Panc1 (cell line): ENCODE data around the gene ENTPD6. TPM values are rescaled to one million over a fixed set of nuclear protein-coding genes. Genes with fewer than 3 reads are reported as not detected.

Experiments used
- ATAC-seq: fragments of 200-7000 bp; cut with Tn5 transposase; 2 replicates; pipeline ENCODE4 v1.9.1; 2020; ENCODE audit warnings: mild to moderate bottlenecking, moderate library complexity
- BruUV-seq: library from RNA; stranded (reverse); fragments of 400-500 nt; replicated peaks from 2 replicates; lab custom pipeline; 2021; lab: Mats Ljungman, UMichigan
- CTCF ChIA-PET: fragments of 300-600 bp; sonication (Branson Sonifier 250); formaldehyde crosslinking; loops from one replicate; lab custom pipeline; 2022; ENCODE audit warnings: antibody characterized with exemption; lab: Charles Lee
- POLR2A ChIA-PET: fragments of 300-600 bp; sonication (Branson Sonifier 250); formaldehyde crosslinking; loops from one replicate; lab custom pipeline; 2022; ENCODE audit warnings: antibody characterized with exemption; lab: Charles Lee
- DNase-seq: peaks from one replicate; pipeline ENCODE4 v3.0.0-alpha.2; 2010; ENCODE audit warnings: low read depth, low spot score
- H3K27ac ChIP-seq: 2 replicates; pipeline ENCODE4 v1.5.1; 2011; ENCODE audit warnings: mild to moderate bottlenecking, low read length, inconsistent platforms
- H3K27me3 ChIP-seq: fragments of 200-500 bp; sonication (Bioruptor generic); 2 replicates; pipeline ENCODE4 v1.6.0; 2014; ENCODE audit warnings: low read length, inconsistent platforms; ENCODE audit not compliant: control insufficient read depth, insufficient read depth
- H3K36me3 ChIP-seq: fragments of 200-500 bp; sonication (Bioruptor generic); 2 replicates; pipeline ENCODE4 v1.5.1; 2014; ENCODE audit warnings: inconsistent platforms, mild to moderate bottlenecking, low read length, moderate library complexity; ENCODE audit not compliant: control insufficient read depth, insufficient read depth
- H3K4me1 ChIP-seq: 2 replicates; pipeline ENCODE4 v1.5.1; 2011; ENCODE audit warnings: inconsistent platforms, mild to moderate bottlenecking, low read length, moderate library complexity; ENCODE audit not compliant: control insufficient read depth, insufficient read depth
- H3K4me3 ChIP-seq, 2 experiments: 2 replicates each; pipeline ENCODE4 v1.5.1; 2011 to 2012; ENCODE audit warnings: low read depth in 2 of 2, low read length in 2 of 2, mild to moderate bottlenecking in 2 of 2, inconsistent platforms in 1 of 2, moderate library complexity in 1 of 2
- H3K9me3 ChIP-seq: fragments of 200-500 bp; sonication (Bioruptor generic); 2 replicates; pipeline ENCODE4 v1.5.1; 2014; ENCODE audit warnings: low read depth, mild to moderate bottlenecking, inconsistent platforms, low read length, moderate library complexity; ENCODE audit not compliant: control insufficient read depth, insufficient read depth
- POLR2AphosphoS5 ChIP-seq: IDR thresholded peaks from 2 replicates; pipeline ENCODE4 v1.6.1; 2012; ENCODE audit warnings: mild to moderate bottlenecking, low read depth, low read length, moderate library complexity
- SIN3A ChIP-seq: IDR thresholded peaks from 2 replicates; pipeline ENCODE4 v1.6.1; 2012; ENCODE audit warnings: low read depth, mild to moderate bottlenecking, low read length, moderate library complexity, borderline replicate concordance; ENCODE audit not compliant: insufficient read depth
- TCF7L2 ChIP-seq: IDR thresholded peaks from 2 replicates; pipeline ENCODE4 v1.6.1; 2011; ENCODE audit warnings: mild to moderate bottlenecking, low read depth, low read length, inconsistent platforms
- in situ Hi-C: cut with HindIII; loops from 2 replicates; pipeline ENCODE4 v1.10.0; 2016; ENCODE audit warnings: low sequenced_read_pairs, low pct_unique_long_range_greater_than_20kb
- intact Hi-C: fragments of 100-400 bp; cut with micrococcal nuclease; formaldehyde crosslinking; loops from one replicate; pipeline ENCODE4 v1.10.0; 2022; ENCODE audit not compliant: unreplicated experiment
- total RNA-seq: library from RNA; stranded (reverse); gene quantifications from one replicate; pipeline ENCODE4 v1.2.1, GENCODE V29; 2021; ENCODE audit not compliant: unreplicated experiment
- TF ChIP-seq, protein P1 (sequence below), 2 experiments: IDR thresholded peaks; 2 replicates each; pipeline ENCODE4 v1.6.1; 2011 to 2012; ENCODE audit warnings: low read depth in 2 of 2, control low read depth in 1 of 2, low read length in 1 of 2, mild to moderate bottlenecking in 1 of 2, moderate library complexity in 1 of 2; ENCODE audit not compliant: insufficient read depth in 1 of 2
- TF ChIP-seq, protein P2 (sequence below): fragments of 450-650 bp; IDR thresholded peaks from 2 replicates; pipeline ENCODE4 v1.5.1; 2017; ENCODE audit warnings: mild to moderate bottlenecking

Gene ENTPD6
- total RNA-seq, 1 experiment from 2014 or later, result 108 TPM

DNA sequence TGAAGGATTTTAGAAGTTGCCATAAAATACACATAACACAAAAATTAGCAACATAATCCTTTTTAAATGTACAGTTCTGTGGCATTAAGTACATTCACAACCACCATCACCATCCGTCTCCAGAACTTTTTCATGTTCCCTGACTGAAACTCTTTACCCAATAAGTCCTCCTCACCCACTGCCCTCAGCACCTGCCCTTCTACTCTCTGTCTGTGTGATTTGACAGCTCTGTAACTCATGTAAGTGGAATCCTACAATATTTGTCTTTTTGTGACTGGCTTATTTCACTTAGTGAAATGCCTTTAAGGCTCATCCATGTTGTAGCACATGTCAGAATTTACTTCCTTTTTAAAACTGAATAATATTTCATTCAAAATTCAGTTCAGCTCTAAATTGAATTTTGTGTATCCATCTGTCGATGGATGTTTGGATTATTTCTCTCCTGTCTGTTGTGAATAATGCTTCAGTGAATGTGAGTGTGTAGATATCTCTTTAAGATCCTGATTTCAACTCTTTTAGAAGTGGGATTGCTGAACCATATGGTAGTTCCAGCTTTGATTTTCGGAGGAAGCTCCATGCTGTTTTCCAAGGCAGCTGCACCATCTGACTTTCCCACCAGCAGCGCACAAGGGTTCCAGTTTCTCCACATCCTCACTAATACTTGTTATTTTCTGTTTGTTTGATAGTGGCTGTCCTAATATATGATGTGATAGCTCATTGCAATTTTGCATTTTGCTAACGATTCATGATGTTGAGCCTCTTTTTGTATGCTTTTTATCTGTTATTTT lies 4.2 kb downstream of the ENTPD6 start:
- no peak for DNase-seq
- no peak overlapping the region; the same call in 1 of the 2 replicates for H3K27ac ChIP-seq
- no peaks in the 10 kb centered on the region for H3K27me3 ChIP-seq
- peaks cover 33% of the 10 kb centered on the region for H3K4me1 ChIP-seq
- TF ChIP-seq POLR2AphosphoS5, result no peak
- no peak for TF ChIP-seq TCF7L2
- no peak for TF ChIP-seq SIN3A
- TF ChIP-seq, protein P1, sequence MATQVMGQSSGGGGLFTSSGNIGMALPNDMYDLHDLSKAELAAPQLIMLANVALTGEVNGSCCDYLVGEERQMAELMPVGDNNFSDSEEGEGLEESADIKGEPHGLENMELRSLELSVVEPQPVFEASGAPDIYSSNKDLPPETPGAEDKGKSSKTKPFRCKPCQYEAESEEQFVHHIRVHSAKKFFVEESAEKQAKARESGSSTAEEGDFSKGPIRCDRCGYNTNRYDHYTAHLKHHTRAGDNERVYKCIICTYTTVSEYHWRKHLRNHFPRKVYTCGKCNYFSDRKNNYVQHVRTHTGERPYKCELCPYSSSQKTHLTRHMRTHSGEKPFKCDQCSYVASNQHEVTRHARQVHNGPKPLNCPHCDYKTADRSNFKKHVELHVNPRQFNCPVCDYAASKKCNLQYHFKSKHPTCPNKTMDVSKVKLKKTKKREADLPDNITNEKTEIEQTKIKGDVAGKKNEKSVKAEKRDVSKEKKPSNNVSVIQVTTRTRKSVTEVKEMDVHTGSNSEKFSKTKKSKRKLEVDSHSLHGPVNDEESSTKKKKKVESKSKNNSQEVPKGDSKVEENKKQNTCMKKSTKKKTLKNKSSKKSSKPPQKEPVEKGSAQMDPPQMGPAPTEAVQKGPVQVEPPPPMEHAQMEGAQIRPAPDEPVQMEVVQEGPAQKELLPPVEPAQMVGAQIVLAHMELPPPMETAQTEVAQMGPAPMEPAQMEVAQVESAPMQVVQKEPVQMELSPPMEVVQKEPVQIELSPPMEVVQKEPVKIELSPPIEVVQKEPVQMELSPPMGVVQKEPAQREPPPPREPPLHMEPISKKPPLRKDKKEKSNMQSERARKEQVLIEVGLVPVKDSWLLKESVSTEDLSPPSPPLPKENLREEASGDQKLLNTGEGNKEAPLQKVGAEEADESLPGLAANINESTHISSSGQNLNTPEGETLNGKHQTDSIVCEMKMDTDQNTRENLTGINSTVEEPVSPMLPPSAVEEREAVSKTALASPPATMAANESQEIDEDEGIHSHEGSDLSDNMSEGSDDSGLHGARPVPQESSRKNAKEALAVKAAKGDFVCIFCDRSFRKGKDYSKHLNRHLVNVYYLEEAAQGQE (IDR thresholded peaks at IDR 0.05; ENCODE audit: insufficient read depth in 1 of 2, low read depth in 2 of 2, low read length in 1 of 2), result no peak
- TF ChIP-seq, protein P2, sequence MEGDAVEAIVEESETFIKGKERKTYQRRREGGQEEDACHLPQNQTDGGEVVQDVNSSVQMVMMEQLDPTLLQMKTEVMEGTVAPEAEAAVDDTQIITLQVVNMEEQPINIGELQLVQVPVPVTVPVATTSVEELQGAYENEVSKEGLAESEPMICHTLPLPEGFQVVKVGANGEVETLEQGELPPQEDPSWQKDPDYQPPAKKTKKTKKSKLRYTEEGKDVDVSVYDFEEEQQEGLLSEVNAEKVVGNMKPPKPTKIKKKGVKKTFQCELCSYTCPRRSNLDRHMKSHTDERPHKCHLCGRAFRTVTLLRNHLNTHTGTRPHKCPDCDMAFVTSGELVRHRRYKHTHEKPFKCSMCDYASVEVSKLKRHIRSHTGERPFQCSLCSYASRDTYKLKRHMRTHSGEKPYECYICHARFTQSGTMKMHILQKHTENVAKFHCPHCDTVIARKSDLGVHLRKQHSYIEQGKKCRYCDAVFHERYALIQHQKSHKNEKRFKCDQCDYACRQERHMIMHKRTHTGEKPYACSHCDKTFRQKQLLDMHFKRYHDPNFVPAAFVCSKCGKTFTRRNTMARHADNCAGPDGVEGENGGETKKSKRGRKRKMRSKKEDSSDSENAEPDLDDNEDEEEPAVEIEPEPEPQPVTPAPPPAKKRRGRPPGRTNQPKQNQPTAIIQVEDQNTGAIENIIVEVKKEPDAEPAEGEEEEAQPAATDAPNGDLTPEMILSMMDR, result no peak
- ChIA-PET POLR2A (no interaction called here), CTCF (no interaction called here)
- no peaks in the 10 kb centered on the region for H3K9me3 ChIP-seq
- intact Hi-C loops, result loop anchor here (5.0 kb wide), 1 partner anchor 207 kb away; the partner anchor contains the start of gene APMAP
- BruUV-seq, result no TSS peak
- H3K4me3 ChIP-seq, result no peak overlapping the region
- H3K36me3 ChIP-seq, result peaks cover 7% of the 10 kb centered on the region; the same call in 1 of the 2 replicates
- in situ Hi-C loops, result no loop called here
- ATAC-seq, result no peak

DNA sequence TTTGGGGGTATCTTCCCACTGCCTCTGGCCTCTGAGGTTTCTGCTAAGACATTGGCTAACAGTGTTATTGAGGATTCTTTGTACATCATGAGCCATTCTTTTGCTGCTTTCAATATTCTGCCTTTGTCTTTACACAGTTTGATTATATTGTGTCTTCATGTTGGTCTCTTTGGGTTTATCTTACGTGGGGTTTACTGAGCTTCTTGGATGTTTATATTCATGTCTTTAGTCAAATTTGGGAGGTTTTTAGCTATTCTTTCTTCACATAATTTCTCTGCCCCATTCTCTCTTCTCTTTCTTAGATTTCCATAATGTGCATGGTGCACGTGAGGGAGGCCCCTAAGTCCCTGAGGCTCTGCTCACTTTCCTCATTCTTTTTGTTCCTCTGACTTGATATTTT lies 7.6 kb downstream of the ENTPD6 start:
- CTCF ChIA-PET, result no interaction called here
- POLR2A ChIA-PET, result no interaction called here
- in situ Hi-C loops (no loop called here), intact Hi-C loops (no loop called here)
- no TSS peak for BruUV-seq
- ATAC-seq (no peak), DNase-seq (no peak)
- TF ChIP-seq, protein P2, result no peak
- TF ChIP-seq, protein P1 (IDR thresholded peaks at IDR 0.05; ENCODE audit: insufficient read depth in 1 of 2, low read depth in 2 of 2, low read length in 1 of 2), result no peak
- no peak for TF ChIP-seq SIN3A
- no peak overlapping the region for H3K27ac ChIP-seq
- no peaks in the 10 kb centered on the region for H3K27me3 ChIP-seq
- no peaks in the 10 kb centered on the region for H3K9me3 ChIP-seq
- H3K4me3 ChIP-seq, result no peak overlapping the region
- no peaks in the 10 kb centered on the region for H3K36me3 ChIP-seq
- peaks cover 27% of the 10 kb centered on the region for H3K4me1 ChIP-seq
